ENCODE measurements around the gene TIMM21.

- TF ChIP-seq CTCF (IDR thresholded peaks at IDR 0.05) = no peak
- TF ChIP-seq POLR2A (IDR thresholded peaks at IDR 0.05) = no peak
Observed at GRCh38 chr18:74139888-74140287, 8.4 kb upstream of the TIMM21 start.
